Activated CD4-positive, alpha-beta memory T cell treated with anti-CD3 and anti-CD28 coated beads, Interleukin-2, amount 10 ng/mL, durations not matched to agents 7 days and 5 days (primary cell): ENCODE data around the gene NOS1AP. TPM values are rescaled to one million over a fixed set of nuclear protein-coding genes. Genes with fewer than 3 reads are reported as not detected.

Experiments
- CTCF ChIA-PET: fragments of 350-600 bp; sonication (Branson Sonifier 250); formaldehyde crosslinking; loops from one replicate; lab custom pipeline; 2021; ENCODE audit warnings: antibody characterized with exemption, inconsistent platforms; lab: Charles Lee
- POLR2A ChIA-PET: fragments of 350-600 bp; sonication (Branson Sonifier 250); formaldehyde crosslinking; loops from one replicate; lab custom pipeline; 2021; ENCODE audit warnings: antibody characterized with exemption; lab: Charles Lee
- DNase-seq: peaks from one replicate; pipeline ENCODE4 v3.0.0-alpha.2; 2020
- H3K27ac Mint-ChIP-seq: one replicate; pipeline ENCODE4 v1.8.0; 2021; ENCODE audit warnings: mild to moderate bottlenecking, mixed read lengths
- H3K27me3 Mint-ChIP-seq: one replicate; pipeline ENCODE4 v1.8.0; 2021; ENCODE audit warnings: mixed read lengths
- H3K36me3 Mint-ChIP-seq: one replicate; pipeline ENCODE4 v1.8.0; 2021; ENCODE audit warnings: low read depth, mixed read lengths
- H3K4me1 Mint-ChIP-seq: one replicate; pipeline ENCODE4 v1.8.0; 2021; ENCODE audit warnings: mixed read lengths
- H3K4me3 Mint-ChIP-seq: one replicate; pipeline ENCODE4 v1.8.0; 2021; ENCODE audit warnings: mild to moderate bottlenecking, mixed read lengths
- H3K9me3 Mint-ChIP-seq: one replicate; pipeline ENCODE4 v1.8.0; 2021; ENCODE audit warnings: mixed read lengths
- total RNA-seq, 2 experiments: library from RNA; stranded (reverse); gene quantifications; one replicate each; pipeline ENCODE4 v1.2.3, GENCODE V29; 2021

Gene NOS1AP
- total RNA-seq, 2 experiments from 2014 or later, result 0.08 TPM; not detected in 1

DNA sequence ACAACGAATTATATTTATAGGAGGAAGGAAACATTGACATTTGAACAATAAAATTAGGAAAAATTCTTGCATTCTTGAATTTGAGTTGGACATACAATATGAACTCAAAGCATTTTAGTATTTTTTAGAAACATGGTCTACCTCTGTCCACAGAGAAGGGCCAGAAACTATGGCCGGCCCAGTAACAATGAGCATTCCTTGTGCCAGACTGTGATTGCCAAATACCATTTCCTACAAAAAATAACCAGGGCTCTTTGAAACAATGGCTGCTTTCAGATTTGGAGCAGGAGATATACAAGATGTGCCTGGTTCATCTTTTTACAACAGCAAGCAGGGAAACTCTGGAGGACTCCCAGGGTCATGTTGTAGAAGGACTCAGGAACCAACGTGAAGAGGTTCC is 38.4 kb downstream of the NOS1AP start:
- ChIA-PET CTCF (no interaction called here), POLR2A (no interaction called here)
- no peaks in the 10 kb centered on the region for H3K36me3 Mint-ChIP-seq
- no peak for DNase-seq
- H3K4me3 Mint-ChIP-seq, result no peak overlapping the region
- no peaks in the 10 kb centered on the region for H3K9me3 Mint-ChIP-seq
- H3K27ac Mint-ChIP-seq, result no peak overlapping the region
- peaks cover 16% of the 10 kb centered on the region for H3K27me3 Mint-ChIP-seq
- no peaks in the 10 kb centered on the region for H3K4me1 Mint-ChIP-seq

DNA sequence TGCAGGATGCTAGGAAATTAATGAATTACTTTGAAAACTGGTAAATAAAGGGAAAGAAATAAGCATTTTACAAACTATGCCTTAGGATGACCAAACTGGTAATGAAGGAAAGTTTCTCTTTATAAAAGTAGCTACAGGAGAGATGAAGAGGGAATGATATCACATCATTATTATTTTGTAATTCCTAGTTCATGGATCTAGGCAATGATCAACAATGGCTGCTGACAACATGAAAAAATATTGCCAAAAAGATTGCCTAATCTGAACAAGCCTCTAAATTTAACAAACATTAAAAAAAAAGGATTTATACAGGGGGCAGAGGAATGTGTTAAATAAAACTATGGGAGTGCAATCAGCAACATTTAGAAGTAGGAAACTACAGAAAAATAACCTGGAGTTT is 38.9 kb downstream of the NOS1AP start:
- H3K9me3 Mint-ChIP-seq, result no peaks in the 10 kb centered on the region
- no peak overlapping the region for H3K4me3 Mint-ChIP-seq
- H3K36me3 Mint-ChIP-seq, result no peaks in the 10 kb centered on the region
- peaks cover 16% of the 10 kb centered on the region for H3K27me3 Mint-ChIP-seq
- CTCF ChIA-PET, result no interaction called here
- DNase-seq, result no peak
- H3K4me1 Mint-ChIP-seq, result no peaks in the 10 kb centered on the region
- POLR2A ChIA-PET, result no interaction called here
- no peak overlapping the region for H3K27ac Mint-ChIP-seq

DNA sequence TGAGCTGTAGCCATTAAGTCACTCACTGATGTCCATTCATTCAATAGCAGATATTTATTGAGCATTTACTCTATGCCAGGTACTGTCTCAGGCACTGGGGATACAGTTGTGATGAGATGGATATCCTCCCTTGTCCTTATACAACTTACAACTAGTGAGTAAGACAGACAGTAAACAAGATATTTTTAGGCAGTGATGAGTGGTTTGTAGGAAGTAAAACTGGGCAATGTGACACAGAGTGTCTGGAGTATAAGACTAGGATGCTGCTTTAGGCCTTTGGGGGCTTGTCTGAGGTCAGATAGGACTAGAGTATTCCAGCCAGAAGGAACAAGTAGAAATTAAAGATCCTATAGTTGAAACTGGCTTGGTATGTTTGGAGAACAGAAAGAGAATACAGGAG is 41.4 kb downstream of the NOS1AP start:
- no peak for DNase-seq
- no peak overlapping the region for H3K27ac Mint-ChIP-seq
- H3K36me3 Mint-ChIP-seq, result no peaks in the 10 kb centered on the region
- H3K4me1 Mint-ChIP-seq, result no peaks in the 10 kb centered on the region
- H3K9me3 Mint-ChIP-seq, result no peaks in the 10 kb centered on the region
- peaks cover 15% of the 10 kb centered on the region for H3K27me3 Mint-ChIP-seq
- no peak overlapping the region for H3K4me3 Mint-ChIP-seq
- POLR2A ChIA-PET, result no interaction called here
- CTCF ChIA-PET, result no interaction called here

DNA sequence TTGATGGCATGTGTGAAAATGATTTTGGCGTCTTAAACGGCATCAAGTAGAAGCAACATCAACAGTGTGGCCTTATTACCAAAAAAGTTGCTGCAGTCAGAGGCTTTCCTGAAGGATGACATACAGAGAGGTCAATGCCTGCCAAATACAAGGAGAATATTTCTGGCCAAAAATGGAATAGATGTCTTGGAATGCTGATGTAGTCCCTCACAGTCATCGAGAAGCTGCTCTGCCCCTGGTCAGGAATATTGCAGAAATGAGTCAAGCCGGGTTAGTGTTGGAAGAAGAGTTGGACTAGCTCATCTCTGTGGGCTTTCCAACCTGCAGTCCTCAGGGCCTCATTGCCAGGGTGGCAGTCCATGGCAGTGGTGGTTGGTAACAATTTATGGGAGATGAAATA is 42.1 kb downstream of the NOS1AP start:
- DNase-seq, result no peak
- no peak overlapping the region for H3K27ac Mint-ChIP-seq
- POLR2A ChIA-PET, result no interaction called here
- no peaks in the 10 kb centered on the region for H3K9me3 Mint-ChIP-seq
- no peaks in the 10 kb centered on the region for H3K36me3 Mint-ChIP-seq
- H3K4me3 Mint-ChIP-seq, result no peak overlapping the region
- no peaks in the 10 kb centered on the region for H3K4me1 Mint-ChIP-seq
- H3K27me3 Mint-ChIP-seq, result peaks cover 14% of the 10 kb centered on the region
- CTCF ChIA-PET, result no interaction called here

DNA sequence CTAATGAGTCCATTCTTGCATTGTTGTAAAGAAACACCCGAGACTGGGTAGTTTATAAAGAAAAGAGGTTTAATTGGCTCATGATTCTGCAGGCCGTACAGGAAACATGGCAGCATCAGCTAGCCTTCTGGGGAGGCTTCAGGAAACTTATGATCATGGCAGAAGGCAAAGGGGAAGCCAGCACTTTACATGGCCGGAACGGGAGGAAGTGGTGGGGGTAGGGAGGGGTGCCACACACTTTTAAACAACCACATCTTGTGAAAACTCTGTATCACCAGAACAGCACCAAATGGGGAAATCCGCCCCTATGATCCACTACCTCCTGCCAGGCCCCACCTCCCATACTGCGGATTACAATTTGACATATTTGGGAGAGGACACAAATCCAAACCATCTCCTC is 43.9 kb downstream of the NOS1AP start:
- no peak overlapping the region for H3K4me3 Mint-ChIP-seq
- H3K4me1 Mint-ChIP-seq, result no peaks in the 10 kb centered on the region
- ChIA-PET POLR2A (no interaction called here), CTCF (no interaction called here)
- H3K36me3 Mint-ChIP-seq, result no peaks in the 10 kb centered on the region
- no peaks in the 10 kb centered on the region for H3K9me3 Mint-ChIP-seq
- H3K27ac Mint-ChIP-seq, result no peak overlapping the region
- peaks cover 20% of the 10 kb centered on the region for H3K27me3 Mint-ChIP-seq
- DNase-seq, result no peak

DNA sequence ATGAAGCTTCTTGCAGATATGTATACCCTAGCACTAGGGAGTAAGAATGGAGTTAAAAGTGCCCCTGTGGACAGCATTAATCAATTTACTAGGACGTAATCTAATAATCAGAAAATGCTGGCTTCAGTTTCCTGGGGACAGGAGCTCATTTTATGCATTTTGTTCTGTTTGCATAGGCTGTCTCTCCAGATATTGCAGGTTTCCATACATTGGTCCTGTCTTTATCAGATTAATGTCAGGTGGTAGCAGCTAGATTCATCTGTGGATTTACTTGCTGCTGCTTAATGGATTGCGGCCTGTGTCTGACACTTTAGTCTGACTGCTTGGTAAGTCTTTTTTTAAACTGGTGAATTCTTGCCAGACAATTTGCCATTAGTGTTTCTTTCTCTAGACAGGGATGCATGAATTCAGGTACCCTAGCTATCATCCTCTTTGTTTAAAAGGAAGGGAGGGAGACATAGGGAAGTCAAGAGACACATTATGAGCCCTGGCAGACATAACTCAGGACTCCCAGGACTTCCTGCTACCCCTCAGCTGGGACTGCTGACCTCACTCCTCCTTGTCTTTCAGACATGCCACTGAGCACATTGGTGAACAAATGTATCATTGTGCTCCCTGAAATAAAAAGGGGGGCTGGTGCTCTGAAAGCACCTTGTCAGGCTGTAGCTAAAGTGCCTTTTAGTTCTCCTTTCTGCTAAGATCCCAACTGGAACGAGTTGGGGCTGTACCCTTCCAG is 47.7 kb downstream of the NOS1AP start:
- Mint-ChIP-seq H3K4me3 (no peak overlapping the region), H3K27me3 (peaks cover 17% of the 10 kb centered on the region), H3K9me3 (no peaks in the 10 kb centered on the region), H3K4me1 (no peaks in the 10 kb centered on the region), H3K27ac (no peak overlapping the region), H3K36me3 (no peaks in the 10 kb centered on the region)
- DNase-seq, result no peak
- ChIA-PET CTCF (no interaction called here), POLR2A (no interaction called here)

DNA sequence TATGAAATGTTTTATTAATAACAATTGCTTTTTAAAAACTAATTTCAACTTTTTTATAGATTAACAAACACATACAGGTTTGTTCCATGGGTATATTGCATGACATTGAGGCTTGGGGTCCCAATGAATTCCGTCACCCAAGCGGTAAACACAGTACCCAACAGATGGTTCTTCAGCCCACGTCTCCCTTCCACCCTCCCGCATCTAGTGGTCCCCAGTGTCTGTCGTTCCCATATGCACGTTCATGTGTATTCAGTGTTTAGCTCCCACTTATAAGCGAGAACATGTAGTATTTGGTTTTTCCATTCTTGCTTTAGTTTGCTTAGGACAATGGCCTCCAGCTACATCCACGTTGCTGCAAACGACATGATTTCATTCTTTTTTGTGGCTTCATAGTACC is 48.6 kb downstream of the NOS1AP start:
- Mint-ChIP-seq H3K27ac (no peak overlapping the region), H3K9me3 (no peaks in the 10 kb centered on the region), H3K36me3 (no peaks in the 10 kb centered on the region), H3K4me1 (no peaks in the 10 kb centered on the region), H3K4me3 (no peak overlapping the region), H3K27me3 (peaks cover 15% of the 10 kb centered on the region)
- ChIA-PET CTCF (no interaction called here), POLR2A (no interaction called here)
- no peak for DNase-seq

DNA sequence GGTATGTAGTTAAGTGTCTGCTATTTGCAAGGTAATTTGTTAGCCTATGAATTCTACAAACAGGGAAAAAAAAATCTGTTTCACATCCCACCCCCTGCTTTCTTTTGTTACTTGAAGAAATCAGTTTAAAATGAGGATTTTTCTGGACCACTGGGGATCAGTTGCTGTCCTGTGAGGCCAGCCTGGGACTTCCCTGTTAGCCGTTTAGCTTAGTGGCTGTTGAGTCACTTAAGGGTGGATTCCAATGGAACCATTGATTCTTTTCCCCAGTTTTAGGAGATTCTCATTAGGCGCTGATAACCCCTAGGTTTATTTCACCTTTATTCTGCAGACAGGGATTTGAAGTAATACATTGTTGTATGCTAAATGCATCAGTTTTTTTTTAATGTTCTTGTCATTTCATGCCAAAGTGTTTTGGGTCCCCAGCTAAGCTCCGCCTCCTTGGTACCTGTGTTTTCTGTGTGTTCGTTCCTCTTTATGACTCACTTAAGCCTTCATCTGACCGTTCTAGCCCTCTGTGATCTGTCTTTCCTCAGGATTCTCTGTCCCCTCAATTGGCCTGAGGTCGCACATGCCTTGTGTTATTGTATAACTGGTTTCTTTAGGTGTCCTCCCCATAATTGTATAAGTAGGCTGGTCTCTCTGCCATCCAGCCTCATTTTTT is 59.3 kb downstream of the NOS1AP start:
- H3K36me3 Mint-ChIP-seq, result no peaks in the 10 kb centered on the region
- H3K4me3 Mint-ChIP-seq, result no peak overlapping the region
- peaks cover 41% of the 10 kb centered on the region for H3K27me3 Mint-ChIP-seq
- no peak overlapping the region for H3K27ac Mint-ChIP-seq
- H3K4me1 Mint-ChIP-seq, result no peaks in the 10 kb centered on the region
- no peak for DNase-seq
- H3K9me3 Mint-ChIP-seq, result no peaks in the 10 kb centered on the region
- ChIA-PET POLR2A (no interaction called here), CTCF (no interaction called here)

DNA sequence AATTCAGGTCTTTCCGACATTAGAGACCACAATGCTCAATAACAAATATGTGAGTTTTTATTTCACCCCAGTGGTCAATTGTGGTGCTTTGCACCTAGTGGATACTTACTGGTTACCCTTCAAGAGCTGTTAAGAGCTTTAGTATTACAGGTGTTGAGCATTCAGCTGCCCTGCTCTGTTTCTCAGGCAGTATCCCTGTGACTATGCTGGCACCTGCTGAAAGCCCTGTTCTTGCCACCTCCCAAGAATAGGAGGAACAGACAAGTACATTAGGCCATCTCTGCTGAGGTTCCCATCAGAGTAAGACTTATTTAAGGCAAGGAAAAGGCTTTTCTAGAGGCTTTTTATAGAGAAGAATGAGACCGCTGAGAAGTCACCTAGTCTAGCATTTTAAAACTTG is 60.8 kb downstream of the NOS1AP start:
- Mint-ChIP-seq H3K27me3 (peaks cover 49% of the 10 kb centered on the region), H3K27ac (no peak overlapping the region), H3K4me1 (no peaks in the 10 kb centered on the region), H3K9me3 (no peaks in the 10 kb centered on the region), H3K36me3 (no peaks in the 10 kb centered on the region), H3K4me3 (no peak overlapping the region)
- CTCF ChIA-PET, result no interaction called here
- POLR2A ChIA-PET, result no interaction called here
- DNase-seq, result no peak

DNA sequence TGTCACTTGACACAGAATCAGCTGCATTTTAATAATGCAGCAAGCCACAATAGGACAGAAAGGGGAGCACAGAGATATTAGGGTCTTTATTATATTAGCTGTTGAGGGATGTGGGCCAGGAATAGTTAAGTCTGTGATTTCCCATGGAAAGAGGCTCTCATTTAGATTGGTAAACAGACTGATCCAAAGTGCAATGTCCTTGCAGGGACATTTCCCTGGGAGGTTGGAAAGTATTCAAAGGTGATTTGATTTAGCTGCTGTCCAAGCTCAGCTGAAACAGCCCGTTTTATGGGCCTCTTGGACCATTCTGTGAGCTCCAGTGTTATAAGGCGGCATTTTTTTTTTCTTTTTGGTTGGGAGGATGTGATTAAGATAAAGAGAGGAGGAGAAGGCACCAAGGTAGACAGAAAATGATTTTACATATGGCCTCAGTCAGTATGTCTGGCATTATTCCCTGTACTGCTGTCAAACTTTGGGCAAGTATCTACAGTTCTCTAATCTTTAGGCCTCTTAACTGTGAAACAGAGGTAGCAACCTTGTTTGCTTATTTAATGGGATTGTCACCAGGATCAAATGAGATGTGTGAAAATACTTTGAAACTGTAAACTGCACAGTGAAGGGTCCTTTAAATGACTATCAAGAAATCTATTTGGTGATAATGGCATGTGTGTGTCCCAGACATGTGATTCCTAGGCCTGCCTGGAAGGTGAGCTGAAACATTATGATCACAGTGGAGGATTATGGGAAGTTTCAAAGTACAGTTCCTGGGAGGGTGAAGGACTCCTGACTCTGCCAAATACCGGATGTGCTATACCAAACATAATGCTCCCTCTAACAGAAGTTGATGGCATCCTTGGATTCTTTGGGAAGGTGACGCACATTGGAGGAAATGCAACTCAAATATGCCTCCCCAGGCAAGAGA is 62.2 kb downstream of the NOS1AP start:
- H3K9me3 Mint-ChIP-seq, result no peaks in the 10 kb centered on the region
- H3K4me1 Mint-ChIP-seq, result no peaks in the 10 kb centered on the region
- ChIA-PET CTCF (no interaction called here), POLR2A (interaction anchor here (0.9 kb wide), 1 partner anchor 13 kb away, joined by 3 read pairs; no protein-coding TSS in a partner anchor)
- H3K27ac Mint-ChIP-seq, result no peak overlapping the region
- H3K27me3 Mint-ChIP-seq, result peaks cover 50% of the 10 kb centered on the region
- no peaks in the 10 kb centered on the region for H3K36me3 Mint-ChIP-seq
- H3K4me3 Mint-ChIP-seq, result no peak overlapping the region
- no peak for DNase-seq

DNA sequence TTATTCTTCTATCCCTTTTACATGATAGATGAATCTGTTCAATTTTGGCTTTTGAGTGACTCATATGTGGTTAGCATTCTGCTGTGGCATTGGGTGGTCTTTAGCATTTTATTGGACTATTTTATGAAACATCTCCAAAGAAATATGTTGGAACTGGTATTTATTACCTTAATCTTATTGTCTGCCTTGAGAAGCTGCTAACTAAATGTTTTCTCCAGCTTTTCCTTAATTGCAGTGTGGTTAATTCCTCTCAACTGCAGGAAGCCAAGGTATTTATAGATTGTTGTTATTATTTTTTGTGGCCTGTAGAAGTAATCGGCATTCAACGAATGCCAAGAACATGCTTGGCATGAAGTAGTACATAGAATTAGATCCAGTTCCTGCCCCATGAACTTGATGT is 64.1 kb downstream of the NOS1AP start:
- DNase-seq, result no peak
- H3K4me3 Mint-ChIP-seq, result no peak overlapping the region
- CTCF ChIA-PET, result no interaction called here
- POLR2A ChIA-PET, result no interaction called here
- H3K27ac Mint-ChIP-seq, result no peak overlapping the region
- H3K27me3 Mint-ChIP-seq, result peaks cover 48% of the 10 kb centered on the region
- no peaks in the 10 kb centered on the region for H3K9me3 Mint-ChIP-seq
- H3K4me1 Mint-ChIP-seq, result no peaks in the 10 kb centered on the region
- no peaks in the 10 kb centered on the region for H3K36me3 Mint-ChIP-seq

DNA sequence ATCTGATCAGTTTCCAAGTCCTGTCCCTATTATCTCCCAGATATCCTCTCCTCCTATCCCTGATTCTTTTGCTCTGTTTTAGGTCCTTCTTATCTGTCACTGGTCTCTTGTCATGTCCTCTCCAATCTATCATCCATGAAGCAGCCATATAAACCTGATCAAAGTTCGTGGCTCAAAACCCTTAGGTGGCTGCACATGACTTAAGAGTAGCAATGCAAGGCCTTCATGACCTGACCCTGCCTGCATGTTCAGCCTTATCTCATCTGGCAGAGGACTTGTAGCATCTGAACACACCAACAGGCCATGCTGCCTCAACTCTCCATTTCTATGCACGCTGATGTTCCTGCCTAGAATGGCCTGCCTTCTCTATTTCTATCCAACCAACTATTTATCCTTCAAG is 65.2 kb downstream of the NOS1AP start:
- H3K4me1 Mint-ChIP-seq, result no peaks in the 10 kb centered on the region
- no peaks in the 10 kb centered on the region for H3K36me3 Mint-ChIP-seq
- no peak overlapping the region for H3K27ac Mint-ChIP-seq
- H3K9me3 Mint-ChIP-seq, result no peaks in the 10 kb centered on the region
- POLR2A ChIA-PET, result no interaction called here
- CTCF ChIA-PET, result no interaction called here
- no peak overlapping the region for H3K4me3 Mint-ChIP-seq
- DNase-seq, result no peak
- H3K27me3 Mint-ChIP-seq, result peaks cover 41% of the 10 kb centered on the region

DNA sequence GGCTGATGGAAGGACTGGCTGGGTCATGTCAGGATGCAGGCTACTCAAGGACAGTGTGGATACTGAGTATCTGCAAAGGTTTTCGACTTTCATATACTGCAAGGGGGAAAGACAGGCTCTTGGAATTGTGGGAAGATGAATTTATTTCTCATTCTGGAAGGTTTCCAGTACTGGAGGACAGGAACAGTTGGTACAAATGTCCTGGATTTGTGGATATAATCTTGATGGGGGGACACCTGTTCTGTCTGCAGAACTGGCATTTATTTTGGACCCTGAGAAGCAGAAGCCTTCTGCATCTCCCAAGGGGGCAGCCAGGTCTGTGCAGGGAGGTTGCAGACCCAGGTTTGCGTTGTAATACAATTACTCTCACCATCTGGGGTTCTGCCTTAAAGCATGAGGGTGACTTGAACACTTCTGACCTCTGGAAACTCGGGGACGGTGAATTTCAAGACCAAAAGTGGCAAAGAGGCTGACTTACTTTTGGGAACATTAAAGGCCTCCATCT is 65.8 kb downstream of the NOS1AP start:
- H3K4me1 Mint-ChIP-seq, result no peaks in the 10 kb centered on the region

More for the DNA sequence above, 65.8 kb downstream of the NOS1AP start:
- Mint-ChIP-seq H3K4me3 (no peak overlapping the region), H3K36me3 (no peaks in the 10 kb centered on the region), H3K9me3 (no peaks in the 10 kb centered on the region), H3K27ac (no peak overlapping the region), H3K27me3 (peaks cover 40% of the 10 kb centered on the region)
- ChIA-PET CTCF (no interaction called here), POLR2A (no interaction called here)
- DNase-seq, result no peak
